Suppressor macrophage (primary cell): ENCODE data around the gene RAP1A.
"Not testable (repeated sequence)": the region's sequence is repeated elsewhere in the genome, so short reads cannot be mapped to it uniquely, and the experiment has no call there.

Experiments used
- DNase-seq, 4 experiments: peaks; one replicate each; pipeline ENCODE4 v3.0.0-alpha.2; 2020 to 2022

RAP1A gene

GRCh38 chr1:111630567-111630966 is 11.0 kb downstream of the RAP1A start:
- peak; percentile 17 to 45 (median 38) for DNase-seq

- no peak for DNase-seq
These were observed 11.9 kb downstream of the RAP1A start for GRCh38 chr1:111631502-111631901.

- not testable (repeated sequence) for DNase-seq
These were observed 13.2 kb downstream of the RAP1A start for GRCh38 chr1:111632771-111633170.

GRCh38 chr1:111633736-111634247 is 14.2 kb downstream of the RAP1A start:
- no peak for DNase-seq

- no peak for DNase-seq
These were observed 15.9 kb downstream of the RAP1A start for GRCh38 chr1:111635324-111636009.

GRCh38 chr1:111638320-111638719 is 18.7 kb downstream of the RAP1A start:
- no peak for DNase-seq

GRCh38 chr1:111639602-111640198 is 20.1 kb downstream of the RAP1A start:
- no peak for DNase-seq

- DNase-seq, result no peak
These were observed 23.5 kb downstream of the RAP1A start for GRCh38 chr1:111643097-111643496.

GRCh38 chr1:111643696-111644095 is 24.1 kb downstream of the RAP1A start:
- no peak for DNase-seq

GRCh38 chr1:111644506-111644905 is 24.9 kb downstream of the RAP1A start:
- DNase-seq, result no peak

GRCh38 chr1:111647736-111648135 is 28.1 kb downstream of the RAP1A start:
- no peak for DNase-seq

GRCh38 chr1:111648806-111649205 is 29.2 kb downstream of the RAP1A start:
- peak; percentile 76 to 89 (median 82) for DNase-seq

GRCh38 chr1:111649227-111649626 is 29.6 kb downstream of the RAP1A start:
- DNase-seq, result no peak

GRCh38 chr1:111649648-111650047 is 30.1 kb downstream of the RAP1A start:
- DNase-seq, result no peak

- DNase-seq, result peak in 3 of 4 experiments; percentile 9 to 48 (median 46)
These were observed 34.1 kb downstream of the RAP1A start for GRCh38 chr1:111653709-111654108.

GRCh38 chr1:111654839-111655238 is 35.2 kb downstream of the RAP1A start:
- DNase-seq, result no peak

- peak; percentile 41 to 69 (median 54) for DNase-seq
These were observed 36.8 kb downstream of the RAP1A start for GRCh38 chr1:111656086-111657017.

GRCh38 chr1:111658622-111659021 is 39.0 kb downstream of the RAP1A start:
- no peak for DNase-seq

- peak; percentile 5 to 51 (median 38) for DNase-seq
These were observed 40.9 kb downstream of the RAP1A start for GRCh38 chr1:111660204-111661150.

- peak in 2 of 4 experiments; percentile 6 to 19 for DNase-seq
These were observed 45.1 kb downstream of the RAP1A start for GRCh38 chr1:111664652-111665051.

GRCh38 chr1:111665497-111665896 is 45.9 kb downstream of the RAP1A start:
- DNase-seq, result no peak

- DNase-seq, result peak in 2 of 4 experiments; percentile 26 to 33
These were observed 47.2 kb downstream of the RAP1A start for GRCh38 chr1:111666828-111667227.
